Heart right ventricle (tissue), 16 donors: Measurements from ENCODE around the gene KIF5C. TPM values are rescaled to one million over a fixed set of nuclear protein-coding genes. Genes with fewer than 3 reads are reported as not detected.

Experiments used
- ATAC-seq, 8 donors: fragments of 200-7000 bp; cut with Tn5 transposase; one replicate each; pipeline ENCODE4 v1.9.1; 2020; ENCODE audit warnings: mild to moderate bottlenecking in 8 of 8, moderate library complexity in 8 of 8, moderate number of reproducible peaks in 1 of 8
- DNase-seq, 2 donors: peaks; one replicate each; pipeline ENCODE4 v3.0.0-alpha.2; 2020
- H3K27ac ChIP-seq, 10 donors: fragments of 200-600 bp; sonication (generic) in 2 of 10; one replicate each; pipeline versions ENCODE4 v1.5.0 to v1.8.0; 2020 to 2022; ENCODE audit warnings: mild to moderate bottlenecking in 3 of 10
- H3K27me3 ChIP-seq, 7 donors: fragments of 200-600 bp; one replicate each; pipeline ENCODE4 v1.8.0; 2021 to 2022; ENCODE audit warnings: mild to moderate bottlenecking in 2 of 7
- H3K36me3 ChIP-seq, 9 donors: fragments of 200-600 bp; sonication (generic) in 1 of 9; one replicate each; pipeline versions ENCODE4 v1.5.0 to v1.8.0; 2020 to 2022; ENCODE audit warnings: mild to moderate bottlenecking in 2 of 9
- H3K4me1 ChIP-seq, 9 donors: fragments of 200-600 bp; sonication (generic) in 1 of 9; one replicate each; pipeline versions ENCODE4 v1.5.0 to v1.8.0; 2020 to 2022; ENCODE audit warnings: mild to moderate bottlenecking in 4 of 9
- H3K4me3 ChIP-seq, 10 donors: fragments of 200-600 bp; sonication (generic) in 2 of 10; one replicate each; pipeline versions ENCODE4 v1.5.0 to v1.8.0; 2020 to 2022; ENCODE audit warnings: mild to moderate bottlenecking in 7 of 10, moderate library complexity in 2 of 10
- H3K9me3 ChIP-seq, 11 donors: fragments of 200-600 bp in 10 of 11; sonication (generic) in 2 of 11; one replicate each; pipeline versions ENCODE4 v1.5.0 to v1.8.0; 2013 to 2022; ENCODE audit warnings: mild to moderate bottlenecking in 2 of 11, control low read depth in 1 of 11, moderate library complexity in 1 of 11
- WGBS, 2 donors: extraction: QIAGEN DNeasy Blood & Tissue Kit; methylation state at CpG; one replicate each; pipeline ENCODE4 v1.1.7; 2013; ENCODE audit warnings: inconsistent platforms in 1 of 2; 5-methylcytosine and 5-hydroxymethylcytosine counted together
- intact Hi-C, 10 donors: fragments of 100-400 bp; cut with DNase I; formaldehyde crosslinking; loops; one replicate each; pipeline versions ENCODE4 v1.11.1 to v1.14.2; 2022
- polyA plus RNA-seq, 2 donors: library from polyadenylated mRNA; stranded (reverse); fragments of 200-250 nt; gene quantifications; one replicate each; pipeline ENCODE4 v1.2.3, GENCODE V29; 2013
- total RNA-seq, 10 donors: library from RNA; stranded (reverse); fragmentation: NEBNext Ultra II Directional in 3 of 10; extraction: Animal tissue kit (Norgen Biotek cat#: 25700) in 3 of 10; gene quantifications; one replicate each; pipeline versions ENCODE4 v1.2.1 to v1.2.4, GENCODE V29; 2021 to 2023
- TF ChIP-seq, protein P1 (sequence below), 9 donors: fragments of 200-600 bp; sonication (generic) in 2 of 9; IDR thresholded peaks; one replicate each; pipeline versions ENCODE4 v1.5.0 to v1.8.0; 2021 to 2022; ENCODE audit warnings: antibody characterized with exemption in 9 of 9, mild to moderate bottlenecking in 5 of 9, moderate library complexity in 1 of 9
- donor health status: Arrhythmogenic right ventricular cardiomyopathy.
- donor health status: ischemic (EF 13 %, LVEDD 7.1; RV severe dilation, severe dysfunction).
- donor health status: healthy with polysubstance abuse.
- donor health status: DM: no; HTN: yes; CAD: no.
- donor health status: DM: no; HTN: no; CAD: no.
- donor health status: ischemic (EF 25% LVEDD 6.9; RV normal size, moderate dysfunction).
- donor health status: ischemic (EF 25% LVEDD 5.7; RV mildly dilated, moderate dysfunction).
- donor health status: healthy.
- donor health status: DM: yes; HTN: yes; CAD: no.
- donor health status: Ischemic cardiomyopathy.
- donor health status: ischemic (EF 35%, LVEDD 5.7; RV mildly dilated, moderate dysfunction).
- donor health status: nonischemic (EF 11% LVEDD 7.7; RV severe dilation, severe dysfunction).
- donor health status: DM: yes; HTN: yes; CAD: no.
- donor health status: PGD.
- donor health status: ischemic (EF 29% LVEDD 5.4; RV normal size, mild dysfunction).
- donor health status: nonischemic (EF 23%, LVEDD 6.1; RV moderate dilation, normal function).

Gene KIF5C
- total and polyA plus RNA-seq, 12 donors, result 0.21 to 0.94 (median 0.42) TPM

DNA sequence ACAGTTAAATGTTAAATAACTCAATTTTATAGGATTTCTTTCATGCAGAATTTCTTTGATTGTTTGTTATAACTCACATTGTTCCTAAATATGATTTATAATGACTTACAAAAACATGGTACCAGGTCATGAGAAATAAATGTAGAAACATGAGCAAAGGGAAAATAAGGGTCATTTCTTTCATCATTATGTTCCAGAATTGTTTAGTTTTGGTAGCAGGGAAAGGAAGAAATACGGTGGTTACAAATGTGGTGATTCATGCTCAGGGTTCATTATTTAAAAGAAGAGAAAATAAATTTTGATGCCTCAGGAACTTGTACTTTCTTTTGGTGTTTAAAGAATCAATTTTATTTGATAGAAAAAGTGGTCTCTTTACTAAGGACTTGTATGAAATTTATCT is 167.9 kb downstream of the KIF5C start:
- Histone ChIP-seq H3K27me3 (peaks cover 7 to 36% (median 22%) of the 10 kb centered on the region in 7 donors), H3K27ac (no peak overlapping the region), H3K9me3 (peaks cover 0 to 35% (median 8%) of the 10 kb centered on the region in 11 donors), H3K4me3 (no peak overlapping the region), H3K4me1 (peaks cover 0 to 3% (median 0%) of the 10 kb centered on the region in 9 donors), H3K36me3 (no peaks in the 10 kb centered on the region)
- intact Hi-C loops, result no loop called here
- no peak for DNase-seq
- TF ChIP-seq, protein P1, sequence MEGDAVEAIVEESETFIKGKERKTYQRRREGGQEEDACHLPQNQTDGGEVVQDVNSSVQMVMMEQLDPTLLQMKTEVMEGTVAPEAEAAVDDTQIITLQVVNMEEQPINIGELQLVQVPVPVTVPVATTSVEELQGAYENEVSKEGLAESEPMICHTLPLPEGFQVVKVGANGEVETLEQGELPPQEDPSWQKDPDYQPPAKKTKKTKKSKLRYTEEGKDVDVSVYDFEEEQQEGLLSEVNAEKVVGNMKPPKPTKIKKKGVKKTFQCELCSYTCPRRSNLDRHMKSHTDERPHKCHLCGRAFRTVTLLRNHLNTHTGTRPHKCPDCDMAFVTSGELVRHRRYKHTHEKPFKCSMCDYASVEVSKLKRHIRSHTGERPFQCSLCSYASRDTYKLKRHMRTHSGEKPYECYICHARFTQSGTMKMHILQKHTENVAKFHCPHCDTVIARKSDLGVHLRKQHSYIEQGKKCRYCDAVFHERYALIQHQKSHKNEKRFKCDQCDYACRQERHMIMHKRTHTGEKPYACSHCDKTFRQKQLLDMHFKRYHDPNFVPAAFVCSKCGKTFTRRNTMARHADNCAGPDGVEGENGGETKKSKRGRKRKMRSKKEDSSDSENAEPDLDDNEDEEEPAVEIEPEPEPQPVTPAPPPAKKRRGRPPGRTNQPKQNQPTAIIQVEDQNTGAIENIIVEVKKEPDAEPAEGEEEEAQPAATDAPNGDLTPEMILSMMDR (IDR thresholded peaks at IDR 0.05), result no peak
- ATAC-seq, result no peak
- WGBS, 2 donors, result 79 to 80% methylated on average over 1 of the region's 1 CpG

DNA sequence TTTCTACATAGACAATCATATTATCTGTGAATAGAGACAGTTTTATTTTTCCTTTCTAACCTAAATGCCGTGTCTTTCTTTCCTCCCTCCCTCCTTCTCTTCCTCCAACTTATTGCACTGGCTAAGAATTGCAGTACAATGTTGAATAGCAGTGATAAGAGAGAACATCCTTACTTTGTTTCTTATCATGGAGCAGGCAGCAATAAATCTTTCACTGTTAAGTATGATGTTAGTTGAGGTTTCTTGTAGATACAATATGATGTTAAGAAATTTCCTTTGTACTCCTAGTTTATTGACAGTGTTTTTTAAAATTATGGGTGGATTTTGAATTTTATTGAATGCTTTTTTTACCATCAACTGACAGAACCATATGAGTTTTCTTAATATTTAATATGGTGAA is 169.5 kb downstream of the KIF5C start:
- Histone ChIP-seq H3K9me3 (peaks cover 0 to 38% (median 8%) of the 10 kb centered on the region in 11 donors), H3K27me3 (peaks cover 0 to 20% (median 10%) of the 10 kb centered on the region in 7 donors), H3K36me3 (no peaks in the 10 kb centered on the region), H3K27ac (no peak overlapping the region), H3K4me3 (no peak overlapping the region), H3K4me1 (no peaks in the 10 kb centered on the region)
- TF ChIP-seq, protein P1 (IDR thresholded peaks at IDR 0.05), result no peak
- ATAC-seq, result no peak
- no peak for DNase-seq
- 28 to 40% methylated on average over 1 of the region's 1 CpG for WGBS, 2 donors
- intact Hi-C loops, result no loop called here

DNA sequence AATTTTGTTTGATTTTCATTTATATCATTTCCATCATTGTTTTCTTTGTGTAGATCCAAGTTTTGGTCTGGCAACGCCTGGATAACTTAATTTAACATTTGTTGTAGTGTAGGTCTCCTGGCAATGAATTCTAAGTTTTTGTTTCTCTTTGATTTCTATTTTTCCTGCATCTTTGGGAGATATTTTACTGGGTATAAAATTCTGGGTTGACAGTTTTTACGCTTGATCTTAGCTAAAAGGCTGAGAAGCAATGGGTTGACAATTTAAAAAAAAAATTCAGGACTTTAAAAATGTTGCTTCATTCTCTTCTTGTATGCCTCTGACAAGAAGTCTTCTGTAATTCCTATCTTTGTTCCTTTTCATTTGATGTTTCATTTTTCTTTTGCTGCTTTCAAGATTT is 172.1 kb downstream of the KIF5C start:
- Histone ChIP-seq H3K4me3 (no peak overlapping the region), H3K27ac (no peak overlapping the region), H3K9me3 (peaks cover 0 to 38% (median 8%) of the 10 kb centered on the region in 11 donors), H3K4me1 (no peaks in the 10 kb centered on the region), H3K36me3 (no peaks in the 10 kb centered on the region), H3K27me3 (peaks cover 0 to 5% (median 0%) of the 10 kb centered on the region in 7 donors)
- DNase-seq, result no peak
- ATAC-seq, result no peak
- WGBS, 2 donors, result 78 to 87% methylated on average over 2 of the region's 2 CpGs
- TF ChIP-seq, protein P1 (IDR thresholded peaks at IDR 0.05), result no peak
- intact Hi-C loops, result no loop called here

DNA sequence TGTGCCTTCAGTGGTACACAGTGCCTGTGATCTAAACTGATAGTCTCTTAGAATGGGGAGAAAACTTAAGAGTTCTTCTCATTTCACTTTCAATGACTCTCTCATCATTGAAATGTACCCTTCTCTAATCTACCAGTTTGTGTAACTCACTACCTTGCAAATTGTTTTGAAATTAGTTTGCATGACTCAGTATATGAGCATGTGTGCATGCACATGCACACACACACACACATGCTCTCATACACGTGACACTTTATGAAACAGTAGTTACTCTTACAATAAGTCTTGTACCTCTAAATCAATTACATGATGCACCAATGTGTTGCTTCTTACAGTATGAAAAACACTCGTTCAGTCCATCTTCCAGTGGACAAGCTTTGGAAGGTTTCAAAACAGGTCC is 174.1 kb downstream of the KIF5C start:
- no peaks in the 10 kb centered on the region for H3K36me3 ChIP-seq

More for the DNA sequence above, 174.1 kb downstream of the KIF5C start:
- WGBS, 2 donors, result 82 to 85% methylated on average over 2 of the region's 2 CpGs
- intact Hi-C loops, result no loop called here
- ATAC-seq (no peak), DNase-seq (no peak)
- TF ChIP-seq, protein P1 (IDR thresholded peaks at IDR 0.05), result no peak
- H3K9me3 ChIP-seq, result peaks cover 0 to 38% (median 8%) of the 10 kb centered on the region in 11 donors
- H3K27ac ChIP-seq, result no peak overlapping the region
- H3K27me3 ChIP-seq, result peaks cover 0 to 10% (median 0%) of the 10 kb centered on the region in 7 donors
- no peak overlapping the region for H3K4me3 ChIP-seq
- no peaks in the 10 kb centered on the region for H3K4me1 ChIP-seq
